KBM-7 (cell line): ENCODE results near the gene GBP4.

Source experiments
- DNase-seq: peaks from one replicate; pipeline ENCODE4 v3.0.0-alpha.2; 2015
- in situ Hi-C: fragments of 300-500 bp; cut with MboI; formaldehyde crosslinking; loops from 2 replicates; pipeline ENCODE4 v1.14.3; 2020; ENCODE audit warnings: low sequenced_read_pairs, low pct_unique_long_range_greater_than_20kb, mixed read lengths

GBP4 gene

GRCh38 chr1:89174491-89174890 is 24.3 kb downstream of the GBP4 start:
- in situ Hi-C loops, result no loop called here
- no peak for DNase-seq

GRCh38 chr1:89172468-89173143 is 26.1 kb downstream of the GBP4 start:
- in situ Hi-C loops, result no loop called here
- DNase-seq, result no peak

- in situ Hi-C loops, result no loop called here
- DNase-seq, result no peak
Measured at GRCh38 chr1:89171067-89171438, 27.7 kb downstream of the GBP4 start.

GRCh38 chr1:89170170-89171066 is 28.3 kb downstream of the GBP4 start:
- in situ Hi-C loops, result no loop called here
- no peak for DNase-seq

DNA sequence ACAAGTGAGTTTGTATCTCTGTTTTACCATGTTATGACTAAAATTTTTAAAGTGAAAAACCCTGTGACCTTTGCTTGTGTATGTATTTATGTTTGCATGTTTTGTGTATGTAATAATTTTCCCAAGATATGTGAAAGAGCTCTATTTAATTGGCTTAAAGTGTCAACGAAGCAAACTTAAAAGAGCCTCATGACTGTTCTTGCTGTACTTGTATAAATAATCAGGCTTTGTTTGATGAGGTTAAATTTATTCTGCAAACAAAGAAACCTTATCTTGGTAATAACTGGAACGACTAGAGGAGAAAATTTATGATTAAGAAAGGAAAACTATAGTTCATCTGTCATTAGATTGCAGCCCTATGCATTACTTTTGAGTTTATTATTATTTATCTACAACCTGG is 29.6 kb downstream of the GBP4 start:
- in situ Hi-C loops, result no loop called here
- no peak for DNase-seq

DNA sequence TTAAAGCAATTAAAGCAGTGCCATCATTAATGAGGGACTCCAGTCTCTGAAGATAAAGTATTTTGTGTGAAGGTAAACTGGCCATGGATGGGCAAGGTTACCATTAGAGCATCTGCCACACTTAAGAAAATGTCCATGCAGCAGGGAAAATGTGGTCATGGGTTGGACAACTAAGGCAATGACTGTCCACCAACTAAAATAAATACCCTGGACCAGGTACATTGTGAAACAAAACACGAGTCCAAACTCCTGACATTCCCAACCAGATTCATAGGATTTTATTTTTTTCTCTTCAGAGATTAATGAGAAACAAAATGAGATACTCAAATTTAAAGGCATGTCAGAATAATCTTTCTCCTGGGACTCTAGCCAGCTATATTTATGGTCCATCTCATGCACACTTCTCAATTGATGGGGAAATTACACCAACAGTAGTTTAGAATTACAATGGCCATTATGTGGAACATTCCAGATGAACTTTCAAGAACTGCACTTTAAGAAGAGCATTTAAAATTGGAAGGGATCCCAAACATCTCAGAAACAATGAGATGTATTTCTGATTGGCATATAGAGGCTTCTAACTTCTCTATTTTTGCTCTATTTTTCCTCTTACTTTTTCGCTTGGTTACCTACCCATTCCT is 31.0 kb downstream of the GBP4 start:
- in situ Hi-C loops, result no loop called here
- DNase-seq, result no peak

DNA sequence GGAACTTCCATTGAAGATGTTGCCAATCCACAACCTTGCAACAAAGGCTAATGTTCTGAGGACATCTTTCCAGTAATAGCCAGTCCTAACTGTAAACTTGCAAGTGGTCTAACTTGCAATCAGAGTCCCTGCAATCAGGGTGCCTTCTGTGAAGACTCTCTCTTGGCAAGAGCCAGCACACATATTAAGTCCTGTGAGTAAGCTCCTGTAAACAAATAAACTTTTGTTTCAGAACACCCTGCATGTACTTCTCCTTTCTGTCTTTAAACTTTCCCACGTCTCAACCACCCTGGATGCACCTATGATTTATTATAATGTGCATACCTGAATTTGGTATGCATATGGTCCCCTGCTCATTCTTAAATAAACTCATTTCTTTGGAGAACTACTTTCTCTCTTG is 32.0 kb downstream of the GBP4 start:
- no peak for DNase-seq
- in situ Hi-C loops, result no loop called here

DNA sequence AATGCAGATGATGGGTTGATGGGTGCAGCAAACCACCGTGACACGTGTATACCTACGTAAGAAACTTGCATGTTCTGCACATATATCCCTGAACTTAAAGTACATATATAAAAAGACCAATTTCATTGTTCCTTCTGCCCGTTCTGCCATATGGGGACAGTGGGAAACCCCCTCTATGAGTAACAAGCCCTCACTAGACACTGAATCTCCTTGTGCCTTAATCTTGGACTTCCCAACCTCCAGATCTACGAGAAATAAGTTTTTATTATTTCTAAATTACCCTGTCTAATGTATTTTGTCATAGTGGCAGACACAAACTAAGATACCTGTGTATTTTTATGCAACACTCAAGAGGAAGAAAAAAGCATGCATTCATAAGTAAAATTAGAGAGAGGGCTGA is 32.9 kb downstream of the GBP4 start:
- in situ Hi-C loops, result no loop called here
- DNase-seq, result no peak

DNA sequence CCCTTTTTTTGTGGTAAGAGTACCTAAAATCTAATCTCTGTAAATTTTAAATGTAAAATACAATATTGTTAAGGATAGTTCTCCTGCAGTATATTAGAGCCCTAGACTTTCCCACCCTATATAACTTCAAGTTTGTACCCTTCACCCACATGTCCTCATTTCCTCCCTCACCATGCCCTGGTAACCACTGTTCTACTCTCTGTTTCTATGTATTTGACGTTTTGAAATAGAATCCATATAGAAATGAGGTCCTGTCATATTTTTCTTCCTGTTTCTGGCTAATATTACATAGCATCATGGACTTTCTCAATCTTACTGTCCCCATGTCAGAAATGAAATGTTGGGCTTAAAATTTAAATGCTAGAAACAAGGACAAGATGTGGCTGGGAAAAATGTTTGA is 47.7 kb downstream of the GBP4 start:
- DNase-seq, result no peak
- in situ Hi-C loops, result no loop called here

DNA sequence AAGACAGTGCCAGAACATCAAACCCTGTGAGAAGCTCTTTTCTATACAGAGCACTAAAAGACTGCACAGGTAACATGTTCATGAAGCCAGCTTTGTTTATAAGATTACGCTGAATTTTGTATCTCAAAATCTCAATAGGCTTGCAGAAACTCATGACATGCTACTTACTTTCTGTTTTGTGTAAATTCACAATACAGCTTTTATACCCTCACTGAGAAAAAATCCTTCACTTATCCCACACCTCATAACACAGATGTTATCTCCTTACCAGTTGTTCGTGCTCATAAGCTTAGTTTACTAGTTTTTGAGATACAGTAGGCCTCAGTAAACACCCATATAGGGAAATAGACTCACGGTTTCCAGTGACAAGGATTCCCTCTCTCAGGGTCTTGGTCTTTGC is 48.8 kb downstream of the GBP4 start:
- in situ Hi-C loops, result no loop called here
- DNase-seq, result no peak

- DNase-seq, result no peak
- in situ Hi-C loops, result no loop called here
Measured at GRCh38 chr1:89149229-89149628, 49.5 kb downstream of the GBP4 start.

- in situ Hi-C loops, result no loop called here
- DNase-seq, result no peak
Measured at GRCh38 chr1:89147678-89148658, 50.8 kb downstream of the GBP4 start.

DNA sequence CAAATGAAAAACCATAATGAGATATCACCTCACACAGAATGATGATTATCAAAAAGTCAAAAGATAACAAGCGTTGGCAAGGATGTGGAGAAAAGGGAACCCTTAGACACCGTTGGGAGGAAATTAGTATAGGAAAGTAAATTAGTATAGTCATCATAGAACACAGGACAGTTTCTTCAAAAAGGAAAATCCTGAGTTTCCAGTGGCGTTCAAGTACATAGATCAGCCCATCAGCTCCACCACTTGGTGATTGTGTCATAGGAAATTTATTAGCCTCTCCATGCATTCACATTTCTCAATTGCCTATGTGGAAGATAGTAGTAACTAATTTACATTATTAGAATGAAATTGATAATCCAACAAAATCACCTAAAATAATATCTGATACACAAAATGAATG is 52.0 kb downstream of the GBP4 start:
- no peak for DNase-seq
- in situ Hi-C loops, result no loop called here

DNA sequence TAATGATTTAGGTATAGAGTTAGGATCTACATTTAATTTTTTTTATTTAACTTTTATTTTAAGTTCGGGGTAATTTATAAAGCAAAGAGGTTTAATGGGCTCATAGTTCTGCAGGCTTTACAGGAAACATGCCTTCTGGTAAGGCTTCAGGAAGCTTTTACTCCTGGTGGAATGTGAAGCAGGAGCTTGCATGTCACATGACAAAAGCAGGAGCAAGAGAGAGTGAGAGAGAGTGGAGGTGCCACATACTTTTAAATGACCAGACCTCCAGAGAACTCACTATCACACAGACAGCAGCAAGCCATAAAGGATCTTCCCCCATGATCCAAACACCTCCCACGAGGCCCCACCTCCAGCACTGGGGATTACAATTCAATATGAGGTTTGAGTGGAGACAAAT is 55.3 kb downstream of the GBP4 start:
- in situ Hi-C loops, result no loop called here
- DNase-seq, result no peak

DNA sequence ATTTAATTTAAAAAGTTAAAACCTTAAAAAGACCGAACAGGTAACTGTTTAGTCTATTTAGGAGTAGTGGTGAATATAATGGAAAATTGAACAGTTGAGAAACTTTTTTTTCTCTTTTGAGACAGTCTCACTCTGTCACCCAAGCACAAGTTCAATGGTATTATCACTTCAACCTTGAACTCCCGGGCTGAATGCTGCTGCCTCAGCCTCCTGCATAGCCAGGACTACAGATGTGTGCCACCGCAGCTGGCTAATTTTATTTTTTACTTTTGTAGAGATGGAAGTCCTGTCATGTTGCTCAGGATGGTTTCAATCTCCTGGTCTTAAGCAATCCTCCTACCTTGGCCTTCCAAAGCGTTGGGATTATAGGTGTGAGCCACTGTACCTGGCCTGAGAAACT is 56.6 kb downstream of the GBP4 start:
- DNase-seq, result no peak

GRCh38 chr1:89133747-89134146 is 65.0 kb downstream of the GBP4 start:
- in situ Hi-C loops, result no loop called here
- DNase-seq, result no peak

More for the DNA sequence above, 56.6 kb downstream of the GBP4 start:
- in situ Hi-C loops, result no loop called here
